PC-3 (cell line): ENCODE data around the gene TOLLIP.

Experiments
- CTCF ChIP-seq: fragments of 300-600 bp; sonication (generic); conservative IDR thresholded peaks from 2 replicates; pipeline ENCODE4 v1.5.1; 2017; ENCODE audit warnings: antibody characterized with exemption, low read depth, mild to moderate bottlenecking, low read length
- EZH2 ChIP-seq: fragments of 300-600 bp; sonication (generic); IDR thresholded peaks from one replicate; pipeline ENCODE4 v1.6.1; 2017; ENCODE audit warnings: antibody characterized with exemption, mild to moderate bottlenecking, low read length; ENCODE audit not compliant: unreplicated experiment
- EZH2phosphoT487 ChIP-seq: fragments of 300-600 bp; sonication (generic); IDR thresholded peaks from 2 replicates; pipeline ENCODE4 v1.6.1; 2018; ENCODE audit warnings: mild to moderate bottlenecking, antibody characterized with exemption, low read length, borderline replicate concordance

- no peak for TF ChIP-seq CTCF
- TF ChIP-seq EZH2 = no peak
- TF ChIP-seq EZH2phosphoT487 = no peak
These were observed 56.3 kb downstream of the TOLLIP start for GRCh38 chr11:1253103-1253485.
